Body of pancreas (tissue), 4 donors: ENCODE results near the gene DNAJC13.

ENCODE experiments used
- CTCF ChIP-seq, 7 experiments: fragments of 450-650 bp in 4 of 7; fragments of 200-600 bp in 3 of 7; sonication (generic) in 3 of 7; IDR thresholded peaks; one replicate each; pipeline ENCODE4 v1.5.1; 2016 to 2019; ENCODE audit warnings: antibody characterized with exemption in 7 of 7
- POLR2A ChIP-seq, 3 donors: fragments of 450-650 bp; IDR thresholded peaks; one replicate each; pipeline ENCODE4 v1.6.1; 2016; ENCODE audit warnings: antibody characterized with exemption in 3 of 3, mild to moderate bottlenecking in 2 of 3

DNA sequence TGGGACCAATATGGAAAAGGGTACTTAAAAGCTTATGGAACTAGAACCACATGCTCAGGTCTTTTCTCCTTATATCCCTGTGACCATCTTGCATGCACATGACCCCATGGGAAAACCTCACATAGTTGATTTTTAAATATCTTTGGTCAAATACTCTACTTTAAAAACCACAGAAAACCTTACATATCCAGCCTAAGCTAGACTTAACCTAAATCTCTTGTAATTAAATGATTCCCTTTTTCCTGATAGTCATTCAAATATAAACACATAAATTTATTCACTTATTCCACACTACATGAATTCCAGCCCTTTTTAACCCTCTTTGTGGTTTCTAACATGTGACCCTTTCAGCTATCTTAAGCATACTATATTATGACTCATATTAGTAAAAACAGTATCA is 46.8 kb downstream of the DNAJC13 start:
- TF ChIP-seq POLR2A (IDR thresholded peaks at IDR 0.05) = no peak
- no peak for TF ChIP-seq CTCF (IDR thresholded peaks at IDR 0.05)
